ENCODE results near the gene IL15. TPM values are rescaled to one million over a fixed set of nuclear protein-coding genes. Genes with fewer than 3 reads are reported as not detected.
"Not testable (repeated sequence)": the region's sequence is repeated elsewhere in the genome, so short reads cannot be mapped to it uniquely, and the experiment has no call there.

Gene IL15
- total RNA-seq, 1 donor from 2014 or later: 2.7 TPM

- DNase-seq: no peak
These were observed 68.8 kb downstream of the IL15 start for GRCh38 chr4:141705048-141705746.

GRCh38 chr4:141705747-141706377 is 69.5 kb downstream of the IL15 start:
- no peak for DNase-seq

GRCh38 chr4:141706445-141706844 is 70.1 kb downstream of the IL15 start:
- no peak for DNase-seq

- DNase-seq: peak; percentile 50
These were observed 74.8 kb downstream of the IL15 start for GRCh38 chr4:141711211-141711610.

- DNase-seq: no peak
These were observed 76.8 kb downstream of the IL15 start for GRCh38 chr4:141713185-141713584.

- DNase-seq: peak; percentile 19
These were observed 77.5 kb downstream of the IL15 start for GRCh38 chr4:141713771-141714445.

GRCh38 chr4:141719585-141719984 is 83.2 kb downstream of the IL15 start:
- DNase-seq: no peak

- DNase-seq: no peak
These were observed 84.8 kb downstream of the IL15 start for GRCh38 chr4:141721174-141721573.

- DNase-seq: no peak
These were observed 88.3 kb downstream of the IL15 start for GRCh38 chr4:141724646-141725045.

- DNase-seq: no peak
These were observed 91.0 kb downstream of the IL15 start for GRCh38 chr4:141727420-141727819.

- DNase-seq: no peak
These were observed 94.4 kb downstream of the IL15 start for GRCh38 chr4:141730805-141731204.

- DNase-seq: no peak
These were observed 95.1 kb downstream of the IL15 start for GRCh38 chr4:141731481-141731880.

GRCh38 chr4:141739636-141740035 is 103.3 kb downstream of the IL15 start:
- no peak for DNase-seq

GRCh38 chr4:141746026-141746425 is 109.6 kb downstream of the IL15 start:
- DNase-seq: peak; percentile 45

- DNase-seq: not testable (repeated sequence)
These were observed 115.4 kb downstream of the IL15 start for GRCh38 chr4:141751806-141752205.

- DNase-seq: no peak
These were observed 120.9 kb downstream of the IL15 start for GRCh38 chr4:141757287-141757686.

GRCh38 chr4:141759796-141760425 is 123.5 kb downstream of the IL15 start:
- peak; percentile 51 for DNase-seq

GRCh38 chr4:141761926-141762325 is 125.5 kb downstream of the IL15 start:
- no peak for DNase-seq

- DNase-seq: peak; percentile 89
These were observed 127.0 kb downstream of the IL15 start for GRCh38 chr4:141763374-141763773.

GRCh38 chr4:141768954-141769353 is 132.6 kb downstream of the IL15 start:
- peak; percentile 91 for DNase-seq

GRCh38 chr4:141771889-141772830 is 135.8 kb downstream of the IL15 start:
- no peak for DNase-seq

- no peak for DNase-seq
These were observed 136.5 kb downstream of the IL15 start for GRCh38 chr4:141772838-141773237.

Measured in dermis blood vessel endothelial cell (primary cell).